Upper lobe of left lung (tissue), 6 donors: ENCODE measurements around the gene GMPPB. TPM values are rescaled to one million over a fixed set of nuclear protein-coding genes. Genes with fewer than 3 reads are reported as not detected.
A peak's percentile ranks its signal among the peaks of the same experiment; 100 is the strongest.
"Not testable (repeated sequence)": the region's sequence is repeated elsewhere in the genome, so short reads cannot be mapped to it uniquely, and the experiment has no call there.

Experiments
- ATAC-seq, 2 donors: fragments of 200-7000 bp; cut with Tn5 transposase; one replicate each; pipeline ENCODE4 v1.9.1; 2022; ENCODE audit warnings: mild to moderate bottlenecking in 2 of 2, moderate library complexity in 2 of 2; ENCODE audit not compliant: low FRiP score in 2 of 2
- DNase-seq, 2 donors: peaks; one replicate each; pipeline ENCODE4 v3.0.0-alpha.2; 2019 to 2020
- H3K27ac ChIP-seq, 4 donors: fragments of 200-600 bp; sonication (generic); one replicate each; pipeline ENCODE4 v1.5.1; 2016 to 2019
- H3K27me3 ChIP-seq, 4 donors: fragments of 200-600 bp; sonication (generic); one replicate each; pipeline ENCODE4 v1.5.1; 2017 to 2019
- H3K36me3 ChIP-seq, 4 donors: fragments of 200-600 bp; sonication (generic); one replicate each; pipeline ENCODE4 v1.5.1; 2016 to 2019
- H3K4me1 ChIP-seq, 4 donors: fragments of 200-600 bp; sonication (generic); one replicate each; pipeline ENCODE4 v1.5.1; 2018 to 2019
- H3K4me3 ChIP-seq, 4 donors: fragments of 200-600 bp; sonication (generic); one replicate each; pipeline ENCODE4 v1.5.1; 2017 to 2019; ENCODE audit warnings: mild to moderate bottlenecking in 2 of 4, moderate library complexity in 1 of 4
- H3K9me3 ChIP-seq, 4 donors: fragments of 200-600 bp; sonication (generic); one replicate each; pipeline ENCODE4 v1.5.1; 2018 to 2019
- CTCF ChIP-seq, 6 experiments: fragments of 450-650 bp in 4 of 6; fragments of 200-600 bp in 2 of 6; sonication (generic) in 2 of 6; IDR thresholded peaks; one replicate each; pipeline ENCODE4 v1.5.1; 2016 to 2019; ENCODE audit warnings: antibody characterized with exemption in 6 of 6
- EP300 ChIP-seq, 4 donors: sonication (generic); formaldehyde crosslinking; IDR thresholded peaks; one replicate each; pipeline ENCODE4 v1.5.1; 2017; ENCODE audit warnings: antibody characterized with exemption in 4 of 4, control low read depth in 2 of 4
- POLR2A ChIP-seq, 4 donors: fragments of 450-650 bp; IDR thresholded peaks; one replicate each; pipeline ENCODE4 v1.5.1; 2016 to 2017; ENCODE audit warnings: antibody characterized with exemption in 4 of 4, mild to moderate bottlenecking in 2 of 4
- POLR2AphosphoS5 ChIP-seq, 2 donors: sonication (generic); formaldehyde crosslinking; IDR thresholded peaks; one replicate each; pipeline ENCODE4 v1.5.1; 2017; ENCODE audit warnings: antibody characterized with exemption in 2 of 2
- WGBS, 2 donors: methylation state at CpG; one replicate each; pipeline ENCODE4 v1.1.5; 2017 to 2018; 5-methylcytosine and 5-hydroxymethylcytosine counted together
- total RNA-seq, 6 donors: library from RNA; depleted of rRNA in 4 of 6; stranded (reverse); fragments of >200 nt in 4 of 6; gene quantifications; one replicate each; pipeline versions ENCODE4 v1.1.0 to v1.2.1, GENCODE V29; 2016 to 2021
- donor health status: DM: no; HTN: no; CAD: no; lungs with moderate emphysema.
- donor health status: DM: no; HTN: yes; CAD: no; lungs with severe emphysema.

Gene GMPPB
- total RNA-seq, 6 donors from 2014 or later, result 17.8 to 45.8 (median 41.3) TPM

- H3K36me3 ChIP-seq, result peaks cover 0 to 6% (median 2%) of the 10 kb centered on the region in 4 donors
- ATAC-seq, result peak; percentile 83 to 93
- H3K27ac ChIP-seq, result peak within 1 kb of the TSS; percentile 56 to 90 (median 82)
- peak within 1 kb of the TSS; percentile 72 to 100 (median 95) for H3K4me3 ChIP-seq
- H3K9me3 ChIP-seq, result no peaks in the 10 kb centered on the region
- H3K27me3 ChIP-seq, result no peaks in the 10 kb centered on the region
- DNase-seq, result peak; percentile 84 to 99
- TF ChIP-seq POLR2A (IDR thresholded peaks at IDR 0.05) (peak in 2 of 4 donors; percentile 48 to 71), CTCF (IDR thresholded peaks at IDR 0.05) (peak in 4 of 6 experiments; percentile 31 to 54 (median 50)), EP300 (IDR thresholded peaks at IDR 0.05) (no peak), POLR2AphosphoS5 (IDR thresholded peaks at IDR 0.05) (peak; percentile 60 to 89)
- peaks cover 24 to 50% (median 30%) of the 10 kb centered on the region in 4 donors for H3K4me1 ChIP-seq
- WGBS, 2 donors, result 0 to 4% methylated on average over 3 to 41 of the region's 66 CpGs
Observed at GRCh38 chr3:49689046-49689907, 34.5 kb downstream of the GMPPB start, which contains the start of the genes MST1 and RNF123. Gene MST1 (minus strand): TSS chr3:49689474. CDS start chr3:49688691, 783 bp downstream. Gene RNF123 (plus strand): TSS chr3:49689557. CDS start chr3:49691166, 1,609 bp downstream.

- H3K4me1 ChIP-seq, result peaks cover 24 to 50% (median 30%) of the 10 kb centered on the region in 4 donors
- peak overlapping the region in 3 of 4 donors; percentile 92 to 100 (median 98) for H3K4me3 ChIP-seq
- DNase-seq, H3K9me3 ChIP-seq, H3K27me3 ChIP-seq, ATAC-seq: not testable (repeated sequence)
- H3K27ac ChIP-seq, result peak overlapping the region; percentile 56 to 90 (median 82)
- H3K36me3 ChIP-seq, result peaks cover under 1 to 14% (median 8%) of the 10 kb centered on the region in 4 donors
- 61 to 100% methylated on average over 1 to 7 of the region's 7 CpGs for WGBS, 2 donors
Observed at GRCh38 chr3:49688338-49689045, 35.3 kb downstream of the GMPPB start.

- WGBS, 2 donors, result 95% methylated on average over 12 of the region's 12 CpGs; no CpG with 5 or more reads in 1 of the 2 donors
- Histone ChIP-seq H3K4me1 (peaks cover 24 to 50% (median 30%) of the 10 kb centered on the region in 4 donors), H3K36me3 (peaks cover 8 to 25% (median 19%) of the 10 kb centered on the region in 4 donors)
- not testable (repeated sequence) for H3K27ac ChIP-seq, ATAC-seq, H3K9me3 ChIP-seq, H3K4me3 ChIP-seq, H3K27me3 ChIP-seq
- peak in 1 of 2 donors; percentile 54 for DNase-seq
Observed at GRCh38 chr3:49687424-49687795, 36.3 kb downstream of the GMPPB start.

GRCh38 chr3:49686769-49687423 is 36.9 kb downstream of the GMPPB start:
- peaks cover 24 to 49% (median 30%) of the 10 kb centered on the region in 4 donors for H3K4me1 ChIP-seq
- DNase-seq, result peak; percentile 87 to 88
- not testable (repeated sequence) for H3K27me3 ChIP-seq, H3K9me3 ChIP-seq
- 20 to 63% methylated on average over 4 to 25 of the region's 44 CpGs for WGBS, 2 donors
- H3K36me3 ChIP-seq, result peaks cover 8 to 30% (median 24%) of the 10 kb centered on the region in 4 donors
- H3K27ac ChIP-seq, result peak overlapping the region in 1 of 4 donors; percentile 21
- peak; percentile 60 to 72 for ATAC-seq
- peak overlapping the region in 3 of 4 donors; percentile 33 to 42 (median 42) for H3K4me3 ChIP-seq

- not testable (repeated sequence) for H3K9me3 ChIP-seq, H3K27me3 ChIP-seq
- Histone ChIP-seq H3K4me1 (peaks cover 24 to 44% (median 29%) of the 10 kb centered on the region in 4 donors), H3K27ac (peak overlapping the region in 1 of 4 donors; percentile 21), H3K36me3 (peaks cover 8 to 36% (median 30%) of the 10 kb centered on the region in 4 donors), H3K4me3 (peak overlapping the region in 3 of 4 donors; percentile 33 to 42 (median 42))
- 0% methylated on average over 15 of the region's 29 CpGs; no CpG with 5 or more reads in 1 of the 2 donors for WGBS, 2 donors
- DNase-seq (peak; percentile 84 to 85), ATAC-seq (peak; percentile 10 to 66)
Observed at GRCh38 chr3:49686346-49686745, 37.4 kb downstream of the GMPPB start.

- WGBS, 2 donors, result 26% methylated on average over 16 of the region's 36 CpGs; no CpG with 5 or more reads in 1 of the 2 donors
- DNase-seq, result peak in 1 of 2 donors; percentile 81
- Histone ChIP-seq H3K4me1 (peaks cover 20 to 39% (median 25%) of the 10 kb centered on the region in 4 donors), H3K4me3 (peak overlapping the region in 3 of 4 donors; percentile 33 to 42 (median 42)), H3K36me3 (peaks cover 9 to 41% (median 35%) of the 10 kb centered on the region in 4 donors)
- not testable (repeated sequence) for H3K27me3 ChIP-seq, H3K27ac ChIP-seq, ATAC-seq, H3K9me3 ChIP-seq
Observed at GRCh38 chr3:49685846-49686245, 37.9 kb downstream of the GMPPB start.

GRCh38 chr3:49685103-49685502 is 38.6 kb downstream of the GMPPB start:
- H3K27me3 ChIP-seq, H3K27ac ChIP-seq, DNase-seq, ATAC-seq, H3K4me3 ChIP-seq, H3K9me3 ChIP-seq: not testable (repeated sequence)
- Histone ChIP-seq H3K4me1 (peaks cover 12 to 31% (median 18%) of the 10 kb centered on the region in 4 donors), H3K36me3 (peaks cover 17 to 48% (median 40%) of the 10 kb centered on the region in 4 donors)
- WGBS, 2 donors, result 93 to 97% methylated on average over 5 to 10 of the region's 10 CpGs

- H3K4me3 ChIP-seq, H3K27me3 ChIP-seq, H3K9me3 ChIP-seq, H3K27ac ChIP-seq, ATAC-seq, DNase-seq: not testable (repeated sequence)
- WGBS, 2 donors, result 100% methylated on average over 2 of the region's 2 CpGs; no CpG with 5 or more reads in 1 of the 2 donors
- peaks cover 10 to 28% (median 15%) of the 10 kb centered on the region in 4 donors for H3K4me1 ChIP-seq
- peaks cover 17 to 55% (median 46%) of the 10 kb centered on the region in 4 donors for H3K36me3 ChIP-seq
Observed at GRCh38 chr3:49684453-49684852, 39.3 kb downstream of the GMPPB start.
